KMS-11 (cell line): Measurements from ENCODE around the gene OR2L13.

Source experiments
- H2AFZ ChIP-seq: fragments of 200-600 bp; sonication (generic); 2 replicates; pipeline ENCODE4 v1.6.1; 2016; ENCODE audit warnings: antibody characterized with exemption, mixed run types, low read depth
- H3K27ac ChIP-seq: fragments of 200-600 bp; sonication (generic); 2 replicates; pipeline ENCODE4 v1.6.1; 2016; ENCODE audit warnings: mild to moderate bottlenecking, mixed run types
- H3K27me3 ChIP-seq: fragments of 200-600 bp; sonication (generic); 2 replicates; pipeline ENCODE4 v1.6.1; 2017; ENCODE audit warnings: mild to moderate bottlenecking, low read depth, mixed run types, moderate library complexity; ENCODE audit not compliant: insufficient read depth
- H3K36me3 ChIP-seq: fragments of 200-600 bp; sonication (generic); 2 replicates; pipeline ENCODE4 v1.6.1; 2017; ENCODE audit warnings: mild to moderate bottlenecking, mixed run types; ENCODE audit not compliant: insufficient read depth
- H3K4me1 ChIP-seq: fragments of 200-600 bp; sonication (generic); 2 replicates; pipeline ENCODE4 v1.6.1; 2016; ENCODE audit warnings: mild to moderate bottlenecking, low read depth, mixed run types; ENCODE audit not compliant: poor library complexity, severe bottlenecking
- H3K4me2 ChIP-seq: fragments of 200-600 bp; sonication (generic); 2 replicates; pipeline ENCODE4 v1.7.0; 2016; ENCODE audit warnings: mild to moderate bottlenecking, mixed run types
- H3K4me3 ChIP-seq: fragments of 200-600 bp; sonication (generic); IDR thresholded peaks from 2 replicates; pipeline ENCODE4 v1.6.1; 2017; ENCODE audit warnings: low read depth, low read length, mixed read lengths; ENCODE audit not compliant: insufficient read depth
- H3K79me2 ChIP-seq: fragments of 200-600 bp; sonication (generic); 2 replicates; pipeline ENCODE4 v1.6.1; 2016; ENCODE audit warnings: low read depth, mixed run types; ENCODE audit not compliant: insufficient read depth
- H3K9ac ChIP-seq: fragments of 200-600 bp; sonication (generic); 2 replicates; pipeline ENCODE4 v1.6.1; 2016; ENCODE audit warnings: mild to moderate bottlenecking, mixed run types
- H4K20me1 ChIP-seq: fragments of 200-600 bp; sonication (generic); 2 replicates; pipeline ENCODE4 v1.6.1; 2016; ENCODE audit warnings: mild to moderate bottlenecking, mixed run types; ENCODE audit not compliant: insufficient read depth
- CTCF ChIP-seq: fragments of 200-600 bp; sonication (generic); conservative IDR thresholded peaks from 2 replicates; pipeline ENCODE4 v1.6.1; 2017; ENCODE audit warnings: low read depth, mild to moderate bottlenecking, antibody characterized with exemption, low read length, moderate library complexity, mixed read lengths

Gene OR2L13

GRCh38 chr1:248144513-248145198 lies 49.7 kb downstream of the OR2L13 start, which contains the start of gene OR2M5:
Gene OR2M5 (plus strand): TSS chr1:248145148. CDS start chr1:248145148, 0 bp downstream.
- H3K36me3 ChIP-seq = no peaks in the 10 kb centered on the region
- H3K79me2 ChIP-seq = no peaks in the 10 kb centered on the region
- no peak within 1 kb of the TSS for H3K4me2 ChIP-seq
- H3K9ac ChIP-seq = no peak within 1 kb of the TSS
- H3K27ac ChIP-seq = no peak within 1 kb of the TSS
- H3K4me3 ChIP-seq = no peak within 1 kb of the TSS
- TF ChIP-seq CTCF = no peak
- no peaks in the 10 kb centered on the region for H4K20me1 ChIP-seq
- H3K4me1 ChIP-seq = peaks cover 6% of the 10 kb centered on the region
- no peak within 1 kb of the TSS for H2AFZ ChIP-seq
- no peaks in the 10 kb centered on the region for H3K27me3 ChIP-seq
